ENCODE results near the gene OTUD3.

- TF ChIP-seq CTCF (conservative IDR thresholded peaks at IDR 0.05; ENCODE audit: low read length), result no peak
- no peak for TF ChIP-seq EZH2phosphoT487 (IDR thresholded peaks at IDR 0.05; ENCODE audit: borderline replicate concordance)
Measured at GRCh38 chr1:19942088-19942487, 59.9 kb downstream of the OTUD3 start.

Data from Loucy (cell line).